Measurements from ENCODE around the gene C9orf72.

The C9orf72 gene

DNA sequence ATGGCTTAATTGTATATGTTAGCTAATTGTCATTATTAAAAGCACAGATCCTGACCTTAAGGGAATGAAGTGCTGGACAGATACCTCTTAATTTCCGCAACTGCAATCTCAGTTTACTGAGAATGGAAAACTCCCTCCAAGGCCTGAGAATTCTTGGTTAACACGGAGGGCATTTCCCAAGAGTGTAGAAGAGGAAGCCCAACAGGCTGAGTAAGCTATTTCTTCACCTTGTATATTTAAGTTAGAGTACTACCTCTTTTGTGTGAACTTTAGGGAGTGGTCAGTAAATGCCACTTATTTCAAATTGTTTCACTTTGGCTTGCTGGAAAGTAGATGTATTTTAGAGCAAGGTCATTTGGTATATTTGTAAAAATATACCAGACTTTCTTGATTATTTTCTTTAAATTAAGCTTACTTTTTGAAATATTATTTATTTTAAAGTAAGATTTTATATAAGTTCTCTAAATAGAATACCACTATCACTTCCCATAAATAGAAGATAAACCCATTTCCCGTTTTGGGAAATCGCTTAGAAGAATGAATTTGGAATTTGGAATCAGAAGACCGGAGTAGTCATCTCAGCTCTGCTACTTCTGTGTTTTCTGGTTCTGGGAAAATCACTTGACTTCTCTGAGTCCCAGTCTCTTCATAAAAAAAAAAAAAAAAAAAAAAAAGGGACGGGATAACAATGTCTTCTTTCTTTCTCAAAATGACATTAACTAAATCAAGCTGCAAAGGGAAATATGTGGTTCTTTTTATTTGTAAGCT lies 26.0 kb upstream of the C9orf72 start:
- Histone ChIP-seq H3K36me3 (no peaks in the 10 kb centered on the region), H3K9me3 (no peaks in the 10 kb centered on the region), H3K27me3 (no peaks in the 10 kb centered on the region), H3K4me1 (peaks cover 18% of the 10 kb centered on the region), H3K4me3 (ENCODE audit: low read depth, low read length) (no peak overlapping the region)
- TF ChIP-seq, protein P1, sequence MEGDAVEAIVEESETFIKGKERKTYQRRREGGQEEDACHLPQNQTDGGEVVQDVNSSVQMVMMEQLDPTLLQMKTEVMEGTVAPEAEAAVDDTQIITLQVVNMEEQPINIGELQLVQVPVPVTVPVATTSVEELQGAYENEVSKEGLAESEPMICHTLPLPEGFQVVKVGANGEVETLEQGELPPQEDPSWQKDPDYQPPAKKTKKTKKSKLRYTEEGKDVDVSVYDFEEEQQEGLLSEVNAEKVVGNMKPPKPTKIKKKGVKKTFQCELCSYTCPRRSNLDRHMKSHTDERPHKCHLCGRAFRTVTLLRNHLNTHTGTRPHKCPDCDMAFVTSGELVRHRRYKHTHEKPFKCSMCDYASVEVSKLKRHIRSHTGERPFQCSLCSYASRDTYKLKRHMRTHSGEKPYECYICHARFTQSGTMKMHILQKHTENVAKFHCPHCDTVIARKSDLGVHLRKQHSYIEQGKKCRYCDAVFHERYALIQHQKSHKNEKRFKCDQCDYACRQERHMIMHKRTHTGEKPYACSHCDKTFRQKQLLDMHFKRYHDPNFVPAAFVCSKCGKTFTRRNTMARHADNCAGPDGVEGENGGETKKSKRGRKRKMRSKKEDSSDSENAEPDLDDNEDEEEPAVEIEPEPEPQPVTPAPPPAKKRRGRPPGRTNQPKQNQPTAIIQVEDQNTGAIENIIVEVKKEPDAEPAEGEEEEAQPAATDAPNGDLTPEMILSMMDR (IDR thresholded peaks at IDR 0.05; ENCODE audit: low read depth, low read length) = no peak
- DNase-seq = no peak

DNA sequence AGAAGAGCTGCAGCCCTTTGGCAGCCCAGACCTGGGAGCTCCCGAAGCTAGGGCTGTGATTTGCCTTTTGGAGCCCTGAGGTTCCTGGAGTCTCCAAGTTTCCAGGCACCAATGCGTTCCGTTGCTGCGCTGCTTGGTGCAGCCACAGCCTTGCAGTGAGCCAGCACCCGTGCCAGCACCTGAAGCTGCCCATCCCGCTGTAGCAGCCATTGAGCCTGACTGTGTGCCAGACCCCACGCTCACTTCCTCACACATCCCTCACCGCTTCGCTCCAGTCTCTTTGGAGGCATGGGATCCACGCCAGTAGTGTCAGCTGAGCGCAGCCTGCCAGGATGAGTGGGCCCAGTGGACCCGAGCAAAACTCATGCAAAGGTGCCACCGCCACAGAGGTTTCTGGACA lies 22.5 kb upstream of the C9orf72 start:
- TF ChIP-seq, protein P1 (IDR thresholded peaks at IDR 0.05; ENCODE audit: low read depth, low read length) = no peak
- Histone ChIP-seq H3K36me3 (no peaks in the 10 kb centered on the region), H3K4me3 (ENCODE audit: low read depth, low read length) (no peak overlapping the region), H3K9me3 (no peaks in the 10 kb centered on the region), H3K4me1 (no peaks in the 10 kb centered on the region), H3K27me3 (no peaks in the 10 kb centered on the region)
- no peak for DNase-seq

DNA sequence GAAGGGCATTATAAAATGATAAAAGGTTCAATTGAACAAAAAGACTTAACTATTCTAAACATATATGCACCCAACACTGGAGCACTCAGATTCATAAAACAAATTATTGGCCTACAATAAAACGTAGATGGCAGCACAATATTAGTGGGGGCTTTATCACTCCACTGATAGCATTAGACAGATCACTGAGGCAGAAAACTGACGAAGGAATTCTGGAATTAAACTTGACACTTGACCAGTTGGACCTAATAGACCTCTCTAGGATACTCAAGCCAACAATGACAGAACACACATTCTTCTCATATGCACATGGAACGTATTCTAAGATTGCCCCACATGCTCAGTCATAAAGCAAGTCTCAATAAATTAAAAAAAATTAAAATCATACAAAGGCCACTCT lies 18.4 kb upstream of the C9orf72 start:
- DNase-seq = no peak

DNA sequence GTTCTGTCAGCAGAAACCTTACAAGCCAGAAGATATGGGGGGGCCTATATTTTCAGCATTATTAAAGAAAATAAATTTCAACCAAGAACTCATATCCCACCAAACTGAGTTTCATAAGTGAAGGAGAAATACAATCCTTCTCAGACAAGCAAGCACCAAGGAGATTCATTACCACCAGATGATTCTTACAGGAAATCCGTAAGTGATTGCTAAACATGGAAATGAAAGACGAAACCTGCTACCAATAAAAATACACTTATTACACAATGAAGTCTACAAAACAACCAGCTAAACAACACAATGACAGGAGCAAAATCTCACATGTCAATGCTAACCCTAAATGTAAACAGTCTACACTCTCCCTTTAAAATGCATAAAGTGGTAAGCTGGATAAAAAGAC lies 17.8 kb upstream of the C9orf72 start:
- no peaks in the 10 kb centered on the region for H3K36me3 ChIP-seq
- H3K9me3 ChIP-seq = no peaks in the 10 kb centered on the region
- no peaks in the 10 kb centered on the region for H3K4me1 ChIP-seq
- no peaks in the 10 kb centered on the region for H3K27me3 ChIP-seq
- TF ChIP-seq, protein P1 (IDR thresholded peaks at IDR 0.05; ENCODE audit: low read depth, low read length) = no peak
- H3K4me3 ChIP-seq (ENCODE audit: low read depth, low read length) = no peak overlapping the region
- no peak for DNase-seq

More for the DNA sequence above, 18.4 kb upstream of the C9orf72 start:
- H3K4me1 ChIP-seq = no peaks in the 10 kb centered on the region
- no peaks in the 10 kb centered on the region for H3K27me3 ChIP-seq
- H3K4me3 ChIP-seq (ENCODE audit: low read depth, low read length) = no peak overlapping the region
- TF ChIP-seq, protein P1 (IDR thresholded peaks at IDR 0.05; ENCODE audit: low read depth, low read length) = no peak
- no peaks in the 10 kb centered on the region for H3K36me3 ChIP-seq
- no peaks in the 10 kb centered on the region for H3K9me3 ChIP-seq

DNA sequence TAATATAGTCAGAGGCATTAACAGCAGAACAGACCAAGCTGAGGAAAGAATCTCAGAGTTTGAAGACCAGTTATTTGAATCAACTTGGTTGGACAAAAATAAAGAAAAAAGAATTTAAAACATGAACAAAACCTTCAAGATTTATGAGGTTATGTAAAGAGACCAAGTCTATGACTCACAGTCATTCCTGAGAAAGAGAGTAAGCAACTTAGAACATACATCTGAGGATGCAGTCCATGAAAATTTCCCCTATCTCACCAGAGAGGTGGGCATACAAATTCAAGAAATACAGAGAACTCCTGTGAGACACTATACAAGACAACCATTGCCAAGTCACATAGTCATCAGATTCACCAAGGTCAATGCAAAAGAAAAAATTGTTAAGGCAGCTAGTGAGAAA lies 17.4 kb upstream of the C9orf72 start:
- H3K27me3 ChIP-seq = no peaks in the 10 kb centered on the region
- TF ChIP-seq, protein P1 (IDR thresholded peaks at IDR 0.05; ENCODE audit: low read depth, low read length) = no peak
- no peaks in the 10 kb centered on the region for H3K4me1 ChIP-seq
- no peak overlapping the region for H3K4me3 ChIP-seq (ENCODE audit: low read depth, low read length)
- H3K36me3 ChIP-seq = no peaks in the 10 kb centered on the region
- no peaks in the 10 kb centered on the region for H3K9me3 ChIP-seq
- no peak for DNase-seq

DNA sequence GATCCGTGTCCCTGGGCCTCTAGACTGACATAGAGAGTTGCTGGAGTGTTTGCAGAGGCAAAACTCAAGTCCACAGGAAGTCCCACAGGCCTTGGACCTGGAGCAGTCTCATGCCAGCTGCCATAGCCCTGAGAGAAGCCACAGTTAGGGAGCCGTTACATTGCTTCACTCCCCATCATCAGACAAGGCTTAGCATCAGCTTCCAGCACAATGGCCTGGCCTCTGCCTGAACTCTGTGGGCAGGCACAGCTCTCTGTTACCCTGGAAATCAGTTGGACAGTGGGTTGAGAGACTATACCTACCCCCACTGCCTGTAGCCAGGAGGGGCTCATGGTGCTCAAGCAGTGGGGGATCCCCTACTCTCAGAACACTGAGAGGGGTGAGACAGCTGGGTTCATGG lies 16.2 kb upstream of the C9orf72 start:
- no peaks in the 10 kb centered on the region for H3K36me3 ChIP-seq
- no peaks in the 10 kb centered on the region for H3K27me3 ChIP-seq
- H3K4me3 ChIP-seq (ENCODE audit: low read depth, low read length) = no peak overlapping the region
- TF ChIP-seq, protein P1 (IDR thresholded peaks at IDR 0.05; ENCODE audit: low read depth, low read length) = no peak
- no peaks in the 10 kb centered on the region for H3K4me1 ChIP-seq
- no peak for DNase-seq
- no peaks in the 10 kb centered on the region for H3K9me3 ChIP-seq
